Thymus (tissue), 11 donors: ENCODE data around the gene FBXW12. TPM values are rescaled to one million over a fixed set of nuclear protein-coding genes. Genes with fewer than 3 reads are reported as not detected.

Source experiments
- DNase-seq, 9 donors: peaks; one replicate each; pipeline ENCODE4 v3.0.0-alpha.2; 2013; ENCODE audit warnings: low spot score in 9 of 9, low read depth in 6 of 9, missing footprints in 1 of 9
- H3K27ac ChIP-seq, 2 donors: one replicate each; pipeline ENCODE4 v1.5.1; 2013; ENCODE audit warnings: control low read depth in 1 of 2, low read depth in 1 of 2, low read length in 1 of 2, mild to moderate bottlenecking in 1 of 2, moderate library complexity in 1 of 2
- H3K27me3 ChIP-seq, 2 donors: one replicate each; pipeline ENCODE4 v1.5.1; 2013; ENCODE audit warnings: low read length in 1 of 2; ENCODE audit not compliant: control insufficient read depth in 2 of 2, insufficient read depth in 1 of 2
- H3K36me3 ChIP-seq, 2 donors: one replicate each; pipeline ENCODE4 v1.5.1; 2013; ENCODE audit warnings: low read length in 1 of 2, mild to moderate bottlenecking in 1 of 2, moderate library complexity in 1 of 2; ENCODE audit not compliant: control insufficient read depth in 2 of 2, insufficient read depth in 2 of 2
- H3K4me1 ChIP-seq, 2 donors: one replicate each; pipeline ENCODE4 v1.5.1; 2013; ENCODE audit warnings: low read length in 2 of 2; ENCODE audit not compliant: control insufficient read depth in 2 of 2, insufficient read depth in 2 of 2
- H3K4me3 ChIP-seq, 2 donors: one replicate each; pipeline ENCODE4 v1.5.1; 2013; ENCODE audit warnings: low read length in 2 of 2, control low read depth in 1 of 2, mild to moderate bottlenecking in 1 of 2
- H3K9me3 ChIP-seq, 2 donors: one replicate each; pipeline ENCODE4 v1.5.1; 2013; ENCODE audit warnings: low read length in 1 of 2, mild to moderate bottlenecking in 1 of 2; ENCODE audit not compliant: control insufficient read depth in 2 of 2, insufficient read depth in 1 of 2
- WGBS: extraction: QIAGEN DNeasy Blood & Tissue Kit; methylation state at CpG from one replicate; pipeline ENCODE4 v1.1.7; 2013; 5-methylcytosine and 5-hydroxymethylcytosine counted together
- polyA plus RNA-seq: library from polyadenylated mRNA; stranded (reverse); fragments of 200-250 nt; gene quantifications from one replicate; pipeline ENCODE4 v1.2.3, GENCODE V29; 2013
- total RNA-seq: library from RNA; stranded (reverse); fragments of 120-200 nt; gene quantifications from one replicate; pipeline ENCODE4 v1.2.4, GENCODE V29; 2013
- donor health status: healthy.

Gene FBXW12
- total and polyA plus RNA-seq, 2 donors: 0.05 to 0.07 TPM

GRCh38 chr3:48411606-48412374 is 39.8 kb downstream of the FBXW12 start:
- WGBS: 96% methylated on average over 11 of the region's 11 CpGs

GRCh38 chr3:48412375-48413001 is 40.5 kb downstream of the FBXW12 start:
- H3K4me3 ChIP-seq: no peak overlapping the region
- WGBS: 97% methylated on average over 19 of the region's 19 CpGs
- DNase-seq: no peak
- no peaks in the 10 kb centered on the region for H3K4me1 ChIP-seq
- no peaks in the 10 kb centered on the region for H3K9me3 ChIP-seq
- peaks cover 0 to 47% of the 10 kb centered on the region in 2 donors for H3K36me3 ChIP-seq
- no peaks in the 10 kb centered on the region for H3K27me3 ChIP-seq
- H3K27ac ChIP-seq: no peak overlapping the region

More at GRCh38 chr3:48411606-48412374, 39.8 kb downstream of the FBXW12 start:
- H3K9me3 ChIP-seq: no peaks in the 10 kb centered on the region
- no peaks in the 10 kb centered on the region for H3K27me3 ChIP-seq
- H3K4me1 ChIP-seq: no peaks in the 10 kb centered on the region
- H3K27ac ChIP-seq: no peak overlapping the region
- peaks cover 0 to 51% of the 10 kb centered on the region in 2 donors for H3K36me3 ChIP-seq
- H3K4me3 ChIP-seq: no peak overlapping the region
- no peak for DNase-seq

DNA sequence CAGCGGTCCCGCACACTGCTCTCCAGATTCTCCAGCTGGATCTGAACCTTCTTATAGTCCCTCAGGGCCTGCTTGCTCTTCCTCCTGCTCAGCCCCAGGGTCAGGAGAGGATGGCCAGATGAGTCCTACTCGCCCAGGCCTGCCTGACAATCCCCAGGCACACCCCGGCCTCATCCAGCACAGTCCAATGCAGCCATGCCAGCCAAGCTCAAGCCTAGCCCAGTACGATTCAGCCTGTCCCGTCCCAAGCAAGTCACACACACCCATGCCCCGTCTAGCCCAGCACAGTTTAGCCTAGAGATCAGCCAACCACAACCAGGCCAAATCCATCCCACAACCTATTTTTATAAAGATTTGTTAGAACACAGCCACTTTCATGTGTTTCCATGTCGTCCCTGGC is 41.1 kb downstream of the FBXW12 start:
- WGBS: 96% methylated on average over 8 of the region's 8 CpGs
- Histone ChIP-seq H3K36me3 (peaks cover 0 to 47% of the 10 kb centered on the region in 2 donors), H3K4me1 (no peaks in the 10 kb centered on the region), H3K9me3 (no peaks in the 10 kb centered on the region), H3K27me3 (no peaks in the 10 kb centered on the region), H3K27ac (no peak overlapping the region), H3K4me3 (no peak overlapping the region)
- no peak for DNase-seq

DNA sequence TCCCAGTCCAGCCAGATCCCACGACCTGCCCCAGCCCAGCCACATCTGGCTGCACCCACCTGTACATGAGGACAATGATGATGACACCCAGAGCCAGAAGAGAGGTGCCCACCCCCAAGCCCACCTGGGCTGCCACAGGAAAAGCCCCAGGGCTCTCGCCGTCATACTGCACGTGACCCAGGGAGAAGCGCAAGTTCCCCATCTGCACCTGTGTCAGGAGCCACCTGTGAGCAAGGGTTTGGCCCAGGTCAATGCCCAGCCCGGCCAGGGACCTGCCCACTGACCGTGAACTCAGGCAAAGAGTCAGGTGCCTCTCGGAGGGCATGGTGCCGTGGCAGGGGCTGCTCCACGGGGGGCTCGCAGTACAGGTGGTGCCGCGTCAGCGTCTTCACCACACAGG is 41.6 kb downstream of the FBXW12 start:
- no peaks in the 10 kb centered on the region for H3K27me3 ChIP-seq
- H3K4me3 ChIP-seq: no peak overlapping the region
- H3K4me1 ChIP-seq: no peaks in the 10 kb centered on the region
- no peaks in the 10 kb centered on the region for H3K9me3 ChIP-seq
- DNase-seq: no peak
- peaks cover 0 to 44% of the 10 kb centered on the region in 2 donors for H3K36me3 ChIP-seq
- H3K27ac ChIP-seq: no peak overlapping the region
- 93% methylated on average over 14 of the region's 14 CpGs for WGBS

DNA sequence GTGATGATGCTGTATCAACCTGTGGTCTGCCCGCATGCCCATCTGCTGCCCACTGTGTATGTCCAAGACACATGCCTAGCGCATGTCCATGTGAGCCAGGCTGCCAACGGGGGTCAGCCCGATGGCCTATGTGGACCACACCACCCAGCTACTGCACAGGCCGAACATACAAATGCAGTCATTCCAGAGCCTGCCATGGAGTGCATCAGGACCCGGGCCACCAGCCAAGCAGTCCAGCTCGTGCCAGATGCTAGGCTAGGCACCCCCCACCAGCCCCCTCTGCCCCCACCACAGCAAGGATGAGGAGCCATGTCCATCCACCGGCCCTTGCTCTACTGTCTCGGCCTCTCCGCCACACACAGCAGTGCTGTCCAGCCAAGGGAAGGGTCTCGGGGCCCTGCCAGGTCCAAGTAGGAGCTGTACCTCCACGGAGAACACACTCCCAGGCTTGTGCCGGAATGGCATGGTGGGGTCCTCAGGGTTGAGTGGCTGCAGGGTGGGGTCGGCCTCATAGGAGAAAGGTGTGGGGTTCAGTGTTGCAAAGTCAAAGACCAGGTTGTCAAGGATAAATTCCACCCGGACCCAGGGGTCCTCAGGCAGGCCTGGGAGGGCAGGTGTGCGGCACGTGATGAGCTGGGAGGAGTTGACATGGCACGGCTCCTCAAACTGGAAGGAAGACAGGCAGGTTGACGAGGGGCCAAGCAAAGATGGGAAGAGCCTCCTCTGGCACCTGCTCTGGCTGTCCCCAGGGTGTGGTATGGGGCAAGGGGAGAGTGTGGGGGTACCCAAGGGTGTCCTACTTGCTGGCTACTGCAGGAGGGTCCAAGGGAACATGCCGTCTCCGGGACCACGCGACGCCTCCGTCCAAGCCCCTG is 42.6 kb downstream of the FBXW12 start:
- WGBS: 96% methylated on average over 25 of the region's 25 CpGs
- no peak for DNase-seq
- no peak overlapping the region for H3K27ac ChIP-seq
- H3K4me3 ChIP-seq: no peak overlapping the region
- H3K27me3 ChIP-seq: no peaks in the 10 kb centered on the region
- H3K9me3 ChIP-seq: no peaks in the 10 kb centered on the region
- H3K4me1 ChIP-seq: no peaks in the 10 kb centered on the region
- peaks cover 0 to 35% of the 10 kb centered on the region in 2 donors for H3K36me3 ChIP-seq

DNA sequence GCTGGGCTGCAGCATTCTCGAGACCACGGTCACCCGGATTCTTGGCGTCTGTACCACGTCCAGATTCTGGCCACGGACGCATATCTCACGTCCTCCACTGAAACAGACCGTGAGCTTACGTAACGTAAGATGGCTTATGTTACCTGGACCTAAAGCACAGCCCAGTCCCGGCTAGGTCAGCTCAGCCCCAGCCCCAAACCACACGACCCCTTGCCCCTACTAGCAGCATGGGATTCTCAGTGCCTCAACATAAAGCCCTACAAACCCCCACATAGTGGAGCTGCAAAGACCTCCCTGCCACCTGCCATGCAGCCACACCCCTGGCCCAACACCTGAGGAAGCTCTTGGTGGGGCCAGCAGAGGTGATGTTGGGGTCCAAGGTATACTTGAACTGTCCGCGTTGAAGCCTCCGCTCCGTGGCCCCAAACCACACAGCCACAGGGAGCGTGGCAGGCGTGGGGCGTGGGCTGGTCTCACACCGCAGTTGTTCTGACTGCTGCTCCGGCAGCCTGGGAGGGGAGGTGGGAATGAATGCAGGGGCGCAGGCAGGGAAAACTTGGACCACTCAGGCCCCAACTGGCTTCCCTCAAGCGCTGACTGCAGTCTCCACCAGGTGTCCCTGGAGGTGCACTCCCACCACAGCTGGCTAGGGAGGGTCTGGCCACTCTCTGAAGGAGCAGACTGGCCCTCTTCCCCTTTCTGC is 43.4 kb downstream of the FBXW12 start:
- Histone ChIP-seq H3K4me3 (no peak overlapping the region), H3K27ac (no peak overlapping the region), H3K4me1 (no peaks in the 10 kb centered on the region), H3K27me3 (no peaks in the 10 kb centered on the region), H3K36me3 (peaks cover 0 to 32% of the 10 kb centered on the region in 2 donors), H3K9me3 (no peaks in the 10 kb centered on the region)
- no peak for DNase-seq
- WGBS: 96% methylated on average over 24 of the region's 24 CpGs

- Histone ChIP-seq H3K4me3 (no peak overlapping the region), H3K4me1 (no peaks in the 10 kb centered on the region), H3K27me3 (no peaks in the 10 kb centered on the region), H3K9me3 (no peaks in the 10 kb centered on the region), H3K36me3 (peaks cover 0 to 31% of the 10 kb centered on the region in 2 donors), H3K27ac (no peak overlapping the region)
- 98% methylated on average over 14 of the region's 14 CpGs for WGBS
- no peak for DNase-seq
Observed at GRCh38 chr3:48416091-48416505, 44.1 kb downstream of the FBXW12 start.

DNA sequence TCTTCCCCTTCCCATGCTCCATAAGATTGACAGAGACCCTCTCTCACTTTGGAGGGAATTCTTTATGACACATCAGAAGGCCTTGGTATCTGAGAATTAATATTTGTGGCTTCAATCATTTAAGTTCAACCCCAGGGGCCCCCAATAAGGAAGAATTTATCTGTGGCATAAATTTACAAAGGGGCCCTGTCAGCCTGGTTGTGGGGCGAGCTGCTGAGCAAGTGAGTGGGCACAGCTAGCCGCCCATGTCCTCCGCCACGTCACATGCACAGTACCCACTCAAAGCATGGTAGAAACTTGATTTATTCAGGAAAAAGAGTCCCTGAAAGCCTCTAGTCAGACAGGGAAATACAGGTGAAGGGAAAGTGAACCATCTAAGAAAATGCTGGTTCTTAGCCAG is 44.5 kb downstream of the FBXW12 start:
- Histone ChIP-seq H3K4me1 (no peaks in the 10 kb centered on the region), H3K27ac (no peak overlapping the region), H3K27me3 (no peaks in the 10 kb centered on the region), H3K9me3 (no peaks in the 10 kb centered on the region), H3K36me3 (peaks cover 0 to 28% of the 10 kb centered on the region in 2 donors), H3K4me3 (no peak overlapping the region)
- no peak for DNase-seq
- WGBS: 95% methylated on average over 4 of the region's 4 CpGs
